GM23248 (cell line): ENCODE results near the gene SMARCC1.

Experiments used
- EZH2 ChIP-seq: fragments of 200-600 bp; sonication (generic); IDR thresholded peaks from 2 replicates; pipeline ENCODE4 v1.6.1; 2018; ENCODE audit warnings: antibody characterized with exemption, mild to moderate bottlenecking; ENCODE audit not compliant: insufficient read depth, poor library complexity, severe bottlenecking
- EZH2phosphoT487 ChIP-seq: fragments of 200-600 bp; sonication (generic); IDR thresholded peaks from 2 replicates; pipeline ENCODE4 v1.6.1; 2018; ENCODE audit warnings: antibody characterized with exemption, moderate library complexity, mild to moderate bottlenecking, low read depth; ENCODE audit not compliant: insufficient read depth

DNA sequence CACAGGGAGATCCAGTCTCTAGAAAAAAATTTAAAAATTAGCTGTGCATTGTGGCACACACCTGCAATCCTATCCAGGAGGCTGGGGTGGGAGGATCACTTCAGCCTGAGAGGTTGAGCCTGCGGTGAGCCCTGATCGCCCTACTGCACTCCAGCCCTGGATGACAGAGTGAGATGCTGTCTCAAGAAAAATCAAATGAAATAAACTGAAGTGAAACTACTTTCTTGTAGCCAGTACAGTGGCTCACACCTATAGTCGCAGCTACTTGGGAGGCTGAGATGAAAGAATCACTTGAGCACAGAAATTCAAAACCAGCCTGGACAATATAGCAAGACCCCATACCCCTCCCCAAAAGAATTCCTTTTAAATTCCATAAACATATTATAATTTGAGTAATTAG lies 35.4 kb downstream of the SMARCC1 start:
- TF ChIP-seq EZH2phosphoT487 (no peak), EZH2 (no peak)
